Measurements from ENCODE around the gene NUP93.
A peak's percentile ranks its signal among the peaks of the same experiment; 100 is the strongest.
"Not testable (repeated sequence)": the region's sequence is repeated elsewhere in the genome, so short reads cannot be mapped to it uniquely, and the experiment has no call there.

The NUP93 gene

GRCh38 chr16:56851671-56852400 lies 121.9 kb downstream of the NUP93 start:
- no peak for DNase-seq

GRCh38 chr16:56852401-56852730 lies 122.4 kb downstream of the NUP93 start:
- no peak for DNase-seq

GRCh38 chr16:56852968-56853367 lies 123.0 kb downstream of the NUP93 start:
- no peak for DNase-seq

GRCh38 chr16:56855201-56855600 lies 125.3 kb downstream of the NUP93 start:
- no peak for DNase-seq

- no peak for DNase-seq
Measured at GRCh38 chr16:56855946-56856345, 126.0 kb downstream of the NUP93 start.

GRCh38 chr16:56856876-56857447 lies 127.0 kb downstream of the NUP93 start:
- no peak for DNase-seq

GRCh38 chr16:56858374-56858773 lies 128.4 kb downstream of the NUP93 start:
- no peak for DNase-seq

- DNase-seq: no peak
Measured at GRCh38 chr16:56859636-56860035, 129.7 kb downstream of the NUP93 start.

- DNase-seq: peak; percentile 67
Measured at GRCh38 chr16:56860226-56861020, 130.5 kb downstream of the NUP93 start.

- DNase-seq: no peak
Measured at GRCh38 chr16:56861092-56861610, 131.2 kb downstream of the NUP93 start.

GRCh38 chr16:56861756-56862155 lies 131.8 kb downstream of the NUP93 start:
- DNase-seq: no peak

GRCh38 chr16:56862776-56863175 lies 132.8 kb downstream of the NUP93 start:
- DNase-seq: peak; percentile 30

GRCh38 chr16:56864960-56865359 lies 135.0 kb downstream of the NUP93 start, which contains the start of gene SLC12A3:
Gene SLC12A3 (plus strand): TSS chr16:56865207. CDS start chr16:56865236, 29 bp downstream.
- DNase-seq: no peak

- DNase-seq: no peak
Measured at GRCh38 chr16:56865394-56866062, 135.6 kb downstream of the NUP93 start.

- DNase-seq: peak; percentile 69
Measured at GRCh38 chr16:56866955-56867830, 137.3 kb downstream of the NUP93 start.

GRCh38 chr16:56868175-56868574 lies 138.2 kb downstream of the NUP93 start:
- no peak for DNase-seq

- DNase-seq: not testable (repeated sequence)
Measured at GRCh38 chr16:56868766-56869165, 138.8 kb downstream of the NUP93 start.

GRCh38 chr16:56869513-56870275 lies 139.8 kb downstream of the NUP93 start:
- DNase-seq: peak; percentile 44

GRCh38 chr16:56870276-56870888 lies 140.5 kb downstream of the NUP93 start:
- no peak for DNase-seq

GRCh38 chr16:56871172-56871593 lies 141.3 kb downstream of the NUP93 start:
- no peak for DNase-seq
